Measurements from ENCODE around the gene ACTL9. TPM values are rescaled to one million over a fixed set of nuclear protein-coding genes. Genes with fewer than 3 reads are reported as not detected.

Gene ACTL9
- polyA plus RNA-seq, 6 donors from 2014 or later: not detected

GRCh38 chr19:8654591-8655339, 43.8 kb downstream of the ACTL9 start:
- H3K36me3 Mint-ChIP-seq: no peaks in the 10 kb centered on the region
- peaks cover 10 to 12% (median 12%) of the 10 kb centered on the region in 3 donors for H3K4me1 Mint-ChIP-seq
- peak; percentile 56 for DNase-seq
- peak overlapping the region in 7 of 8 donors; percentile 35 to 79 (median 60) for H3K4me3 Mint-ChIP-seq
- peaks cover 0 to 40% (median 27%) of the 10 kb centered on the region in 3 donors for H3K27me3 Mint-ChIP-seq
- H3K9me3 Mint-ChIP-seq: no peaks in the 10 kb centered on the region
- peak overlapping the region in 1 of 6 donors; percentile 61 for H3K27ac Mint-ChIP-seq
- ATAC-seq (ENCODE audit: low read depth in 2 of 2): peak; percentile 56 to 63

GRCh38 chr19:8648240-8648639, 50.4 kb downstream of the ACTL9 start:
- H3K9me3 Mint-ChIP-seq: no peaks in the 10 kb centered on the region
- H3K27me3 Mint-ChIP-seq: peaks cover 4 to 36% (median 28%) of the 10 kb centered on the region in 3 donors
- H3K4me1 Mint-ChIP-seq: no peaks in the 10 kb centered on the region
- no peak overlapping the region for H3K4me3 Mint-ChIP-seq
- no peaks in the 10 kb centered on the region for H3K36me3 Mint-ChIP-seq
- no peak for ATAC-seq (ENCODE audit: low read depth in 2 of 2)
- H3K27ac Mint-ChIP-seq: no peak overlapping the region
- no peak for DNase-seq

Other genes with a start within 250 kb of the ACTL9 start
- gene PRAM1, start 196.2 kb downstream of the ACTL9 start, polyA plus RNA-seq (ENCODE audit: low read depth in 6 of 6): under 1 TPM in 2 of 6 donors, not detected in 4; 0.26 to 0.27 TPM
- gene ZNF414, start 184.6 kb downstream of the ACTL9 start, polyA plus RNA-seq (ENCODE audit: low read depth in 6 of 6): 10 to 100 TPM in 4 of 6 donors, 1 to 10 TPM in 2; 7.4 to 25.5 (median 11.7) TPM
- gene MYO1F, start 121.4 kb downstream of the ACTL9 start, polyA plus RNA-seq (ENCODE audit: low read depth in 6 of 6): 10 to 100 TPM in 3 of 6 donors, 1 to 10 TPM in 3; 7.2 to 24.4 (median 9.6) TPM
- under 1 TPM in 1 of 6 donors, not detected in 5; 0.31 TPM for gene ADAMTS10, start 88.1 kb downstream of the ACTL9 start, polyA plus RNA-seq (ENCODE audit: low read depth in 6 of 6)
- gene NFILZ, start 68.2 kb downstream of the ACTL9 start, polyA plus RNA-seq (ENCODE audit: low read depth in 6 of 6): not detected
- not detected for gene OR2Z1, start 22.8 kb upstream of the ACTL9 start, polyA plus RNA-seq (ENCODE audit: low read depth in 6 of 6)
- gene ZNF558, start 133.5 kb upstream of the ACTL9 start, polyA plus RNA-seq (ENCODE audit: low read depth in 6 of 6): 10 to 100 TPM in 3 of 6 donors, 1 to 10 TPM in 2, not detected in 1; 4.8 to 12.0 (median 10.2) TPM
- not detected for gene MBD3L1, start 133.6 kb upstream of the ACTL9 start, polyA plus RNA-seq (ENCODE audit: low read depth in 6 of 6)

Data from naive B cell (primary cell).